WERI-Rb-1 (cell line): ENCODE data around the gene BICRAL.
"Not testable (repeated sequence)": the region's sequence is repeated elsewhere in the genome, so short reads cannot be mapped to it uniquely, and the experiment has no call there.

Experiments
- DNase-seq: peaks from one replicate; pipeline ENCODE4 v3.0.0-alpha.2; 2020
- H3K27ac ChIP-seq: fragments of 250-450 bp; sonication (Bioruptor Pico); 2 replicates; pipeline ENCODE4 v1.5.1; 2020; ENCODE audit warnings: mild to moderate bottlenecking, moderate library complexity
- H3K27me3 ChIP-seq: fragments of 250-450 bp; sonication (Bioruptor Pico); 2 replicates; pipeline ENCODE4 v1.5.1; 2021; ENCODE audit warnings: mild to moderate bottlenecking, low read depth, moderate library complexity; ENCODE audit not compliant: insufficient read depth, severe bottlenecking
- H3K36me3 ChIP-seq: fragments of 250-450 bp; sonication (Bioruptor Pico); 2 replicates; pipeline ENCODE4 v1.5.1; 2020; ENCODE audit warnings: mild to moderate bottlenecking, moderate library complexity
- H3K4me3 ChIP-seq: 2 replicates; pipeline ENCODE4 v1.5.1; 2011; ENCODE audit warnings: low read depth, mild to moderate bottlenecking, control low read depth, low read length
- H3K9me3 ChIP-seq: fragments of 250-450 bp; sonication (Bioruptor Pico); 2 replicates; pipeline ENCODE4 v1.5.1; 2021; ENCODE audit warnings: mild to moderate bottlenecking, moderate library complexity; ENCODE audit not compliant: severe bottlenecking
- CTCF ChIP-seq: IDR thresholded peaks from 2 replicates; pipeline ENCODE4 v1.5.1; 2011; ENCODE audit warnings: low read depth, mild to moderate bottlenecking, control low read depth, inconsistent platforms, low read length

Gene BICRAL

GRCh38 chr6:42899871-42900270 is 118.0 kb downstream of the BICRAL start:
- H3K27ac ChIP-seq: no peak overlapping the region
- H3K9me3 ChIP-seq: no peaks in the 10 kb centered on the region
- no peak for TF ChIP-seq CTCF
- no peak for DNase-seq
- H3K36me3 ChIP-seq: no peaks in the 10 kb centered on the region
- no peaks in the 10 kb centered on the region for H3K27me3 ChIP-seq
- H3K4me3 ChIP-seq: no peak overlapping the region

GRCh38 chr6:42901538-42901957 is 119.7 kb downstream of the BICRAL start:
- no peak overlapping the region for H3K27ac ChIP-seq
- peak; percentile 90 for DNase-seq
- peak; percentile 80 for TF ChIP-seq CTCF
- H3K4me3 ChIP-seq: no peak overlapping the region
- H3K9me3 ChIP-seq: no peaks in the 10 kb centered on the region
- H3K27me3 ChIP-seq: no peaks in the 10 kb centered on the region
- no peaks in the 10 kb centered on the region for H3K36me3 ChIP-seq

- not testable (repeated sequence) for H3K4me3 ChIP-seq, H3K27me3 ChIP-seq, H3K36me3 ChIP-seq, H3K9me3 ChIP-seq
- peak overlapping the region; percentile 7; the same call in 1 of the 2 replicates for H3K27ac ChIP-seq
- DNase-seq: peak; percentile 48
These were observed 120.8 kb downstream of the BICRAL start for GRCh38 chr6:42902429-42903263.

- Histone ChIP-seq H3K9me3 (no peaks in the 10 kb centered on the region), H3K36me3 (no peaks in the 10 kb centered on the region), H3K4me3 (no peak overlapping the region), H3K27me3 (no peaks in the 10 kb centered on the region), H3K27ac (no peak overlapping the region)
- no peak for DNase-seq
- TF ChIP-seq CTCF: no peak
These were observed 122.6 kb downstream of the BICRAL start for GRCh38 chr6:42904467-42904866.

- Histone ChIP-seq H3K27ac (no peak overlapping the region), H3K9me3 (no peaks in the 10 kb centered on the region)
- peak; percentile 47 for DNase-seq
These were observed 125.5 kb downstream of the BICRAL start for GRCh38 chr6:42907336-42907735.

GRCh38 chr6:42909835-42910234 is 128.0 kb downstream of the BICRAL start:
- Histone ChIP-seq H3K27ac (no peak overlapping the region), H3K27me3 (no peaks in the 10 kb centered on the region), H3K36me3 (no peaks in the 10 kb centered on the region), H3K9me3 (no peaks in the 10 kb centered on the region), H3K4me3 (no peak overlapping the region)
- TF ChIP-seq CTCF: no peak
- no peak for DNase-seq

More at GRCh38 chr6:42907336-42907735, 125.5 kb downstream of the BICRAL start:
- no peak for TF ChIP-seq CTCF
- no peak overlapping the region for H3K4me3 ChIP-seq
- no peaks in the 10 kb centered on the region for H3K27me3 ChIP-seq
- H3K36me3 ChIP-seq: no peaks in the 10 kb centered on the region
